AG09319 (cell line): ENCODE results near the gene CSDE1.

Experiments
- DNase-seq: peaks from one replicate; pipeline ENCODE4 v3.0.0-alpha.2; 2010; ENCODE audit warnings: low read depth; ENCODE audit errors: extremely low read depth
- TF ChIP-seq, protein P1 (sequence below): IDR thresholded peaks from 2 replicates; pipeline ENCODE4 v1.5.1; 2011; ENCODE audit warnings: low read depth, mild to moderate bottlenecking, inconsistent platforms, low read length, moderate library complexity

CSDE1 gene

DNA sequence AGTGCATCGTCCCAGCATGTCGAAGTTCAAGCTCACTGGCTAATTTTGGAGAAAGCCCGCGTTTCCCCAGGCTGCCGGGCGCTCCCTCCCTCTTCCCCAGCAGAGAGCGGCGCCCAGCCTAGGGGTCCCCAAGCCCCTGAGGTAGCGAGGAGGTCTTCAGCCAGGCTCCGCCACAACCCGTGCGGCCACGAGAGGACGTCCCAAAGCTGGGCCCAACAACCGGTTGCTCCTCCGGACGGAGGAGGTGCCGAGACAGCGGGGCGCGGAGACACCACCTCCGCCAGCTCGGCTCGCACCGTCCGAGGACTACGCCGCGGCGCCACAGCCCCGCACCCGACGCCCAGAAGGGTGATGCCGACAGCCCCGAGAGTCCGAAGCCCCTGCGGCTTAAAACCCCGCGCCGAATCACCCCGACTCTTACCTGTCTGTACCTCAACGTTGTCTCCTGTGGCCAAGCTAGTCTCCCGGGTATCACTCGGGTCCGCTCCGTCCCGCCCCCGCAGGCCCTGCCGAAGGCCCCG is 88.2 kb downstream of the CSDE1 start, which contains the start of gene DENND2C:
TSS of gene DENND2C (minus strand) at position 488 of the 521 bp plus-strand sequence. CDS start 44,065 bp downstream, outside the sequence.
- TF ChIP-seq, protein P1, sequence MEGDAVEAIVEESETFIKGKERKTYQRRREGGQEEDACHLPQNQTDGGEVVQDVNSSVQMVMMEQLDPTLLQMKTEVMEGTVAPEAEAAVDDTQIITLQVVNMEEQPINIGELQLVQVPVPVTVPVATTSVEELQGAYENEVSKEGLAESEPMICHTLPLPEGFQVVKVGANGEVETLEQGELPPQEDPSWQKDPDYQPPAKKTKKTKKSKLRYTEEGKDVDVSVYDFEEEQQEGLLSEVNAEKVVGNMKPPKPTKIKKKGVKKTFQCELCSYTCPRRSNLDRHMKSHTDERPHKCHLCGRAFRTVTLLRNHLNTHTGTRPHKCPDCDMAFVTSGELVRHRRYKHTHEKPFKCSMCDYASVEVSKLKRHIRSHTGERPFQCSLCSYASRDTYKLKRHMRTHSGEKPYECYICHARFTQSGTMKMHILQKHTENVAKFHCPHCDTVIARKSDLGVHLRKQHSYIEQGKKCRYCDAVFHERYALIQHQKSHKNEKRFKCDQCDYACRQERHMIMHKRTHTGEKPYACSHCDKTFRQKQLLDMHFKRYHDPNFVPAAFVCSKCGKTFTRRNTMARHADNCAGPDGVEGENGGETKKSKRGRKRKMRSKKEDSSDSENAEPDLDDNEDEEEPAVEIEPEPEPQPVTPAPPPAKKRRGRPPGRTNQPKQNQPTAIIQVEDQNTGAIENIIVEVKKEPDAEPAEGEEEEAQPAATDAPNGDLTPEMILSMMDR = peak; percentile 15
- no peak for DNase-seq

DNA sequence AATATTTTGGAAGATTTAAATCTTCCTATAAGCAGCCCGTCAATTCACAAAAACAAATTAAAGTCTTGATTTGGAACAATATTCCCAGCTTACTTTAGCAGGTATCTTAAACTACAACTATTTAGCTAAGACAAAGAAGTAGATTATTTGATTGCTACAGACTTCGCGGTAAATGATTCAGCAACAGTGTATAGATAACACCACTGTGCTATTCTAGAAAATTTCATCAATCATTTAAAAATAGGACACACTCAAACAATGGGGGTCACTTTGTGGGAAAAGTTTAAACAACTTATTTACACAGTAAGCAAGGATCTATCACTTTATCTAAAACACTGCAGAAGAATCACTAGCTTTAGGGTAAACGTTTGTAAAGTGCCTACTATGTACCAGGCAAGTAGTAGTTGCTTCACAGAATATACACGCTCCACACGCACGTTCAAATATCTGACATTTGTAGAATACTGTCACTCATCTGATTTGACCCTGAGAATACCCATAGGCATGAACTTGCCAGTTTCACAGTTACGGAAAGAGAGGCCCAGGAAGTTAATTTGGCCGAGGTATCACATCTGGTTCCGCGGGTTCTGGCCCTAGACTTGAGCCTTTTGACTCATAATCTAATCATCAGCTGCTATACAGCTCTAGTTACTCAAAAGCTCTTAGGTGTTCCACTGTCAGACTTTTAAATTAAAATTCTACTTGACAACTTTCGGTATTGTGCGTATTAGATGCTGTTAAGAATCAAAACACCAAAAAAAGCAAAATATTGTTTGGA is 88.8 kb downstream of the CSDE1 start:
- TF ChIP-seq, protein P1 = no peak
- DNase-seq = no peak

GRCh38 chr1:114668373-114668772 is 89.4 kb downstream of the CSDE1 start:
- TF ChIP-seq, protein P1 = no peak
- no peak for DNase-seq

GRCh38 chr1:114666954-114667353 is 90.8 kb downstream of the CSDE1 start:
- TF ChIP-seq, protein P1 = no peak
- no peak for DNase-seq
